DND-41 (cell line): ENCODE results near the gene KIAA1671.

Experiments used
- ATAC-seq: fragments of 200-7000 bp; cut with Tn5 transposase; 3 replicates; pipeline ENCODE4 v1.9.1; 2021; ENCODE audit warnings: low read depth; ENCODE audit not compliant: insufficient read depth
- DNase-seq: peaks from one replicate; pipeline ENCODE4 v3.0.0-alpha.2; 2020
- H2AFZ ChIP-seq: 2 replicates; pipeline ENCODE4 v1.6.0; 2012; ENCODE audit warnings: low read depth, low read length
- H3K27ac ChIP-seq: 2 replicates; pipeline ENCODE4 v1.5.1; 2012; ENCODE audit warnings: low read length, inconsistent platforms
- H3K27me3 ChIP-seq: fragments of 200-600 bp; sonication (generic); 2 replicates; pipeline ENCODE4 v1.6.0; 2012; ENCODE audit warnings: low read length, mild to moderate bottlenecking, inconsistent platforms; ENCODE audit not compliant: insufficient read depth, poor library complexity
- H3K36me3 ChIP-seq: 2 replicates; pipeline ENCODE4 v1.5.1; 2012; ENCODE audit warnings: low read length, inconsistent platforms; ENCODE audit not compliant: insufficient read depth
- H3K4me1 ChIP-seq: 2 replicates; pipeline ENCODE4 v1.5.1; 2012; ENCODE audit warnings: mild to moderate bottlenecking, low read length; ENCODE audit not compliant: insufficient read depth
- H3K4me2 ChIP-seq: 2 replicates; pipeline ENCODE4 v1.6.0; 2012; ENCODE audit warnings: mild to moderate bottlenecking, moderate library complexity, low read length, inconsistent platforms; ENCODE audit not compliant: insufficient read depth
- H3K4me3 ChIP-seq, 2 experiments: fragments of 200-600 bp in 1 of 2; shearing (Covaris generic) in 1 of 2; 2 replicates each; pipeline ENCODE4 v1.5.1; 2012 to 2016; ENCODE audit warnings: inconsistent platforms in 2 of 2, low read length in 2 of 2, mild to moderate bottlenecking in 2 of 2, low read depth in 1 of 2, moderate library complexity in 1 of 2
- H3K79me2 ChIP-seq: 2 replicates; pipeline ENCODE4 v1.6.0; 2012; ENCODE audit warnings: low read length, inconsistent platforms; ENCODE audit not compliant: insufficient read depth
- H3K9ac ChIP-seq: 2 replicates; pipeline ENCODE4 v1.6.0; 2012; ENCODE audit warnings: low read depth, mild to moderate bottlenecking, inconsistent platforms, low read length, moderate library complexity
- H3K9me3 ChIP-seq: 2 replicates; pipeline ENCODE4 v1.5.1; 2012; ENCODE audit warnings: low read length, moderate library complexity, mild to moderate bottlenecking, inconsistent platforms; ENCODE audit not compliant: insufficient read depth, severe bottlenecking
- H4K20me1 ChIP-seq: 2 replicates; pipeline ENCODE4 v1.6.0; 2012; ENCODE audit warnings: low read length; ENCODE audit not compliant: insufficient read depth
- EZH2 ChIP-seq: IDR thresholded peaks from 3 replicates; pipeline ENCODE4 v1.6.1; 2012; ENCODE audit warnings: borderline replicate concordance, low read depth, mild to moderate bottlenecking, moderate library complexity, low read length, inconsistent platforms; ENCODE audit not compliant: severe bottlenecking
- TF ChIP-seq, protein P1 (sequence below): IDR thresholded peaks from 2 replicates; pipeline ENCODE4 v1.5.1; 2012; ENCODE audit warnings: borderline replicate concordance, low read length, moderate library complexity, mild to moderate bottlenecking; ENCODE audit not compliant: poor library complexity, severe bottlenecking; ENCODE audit errors: extremely low read depth

The KIAA1671 gene

DNA sequence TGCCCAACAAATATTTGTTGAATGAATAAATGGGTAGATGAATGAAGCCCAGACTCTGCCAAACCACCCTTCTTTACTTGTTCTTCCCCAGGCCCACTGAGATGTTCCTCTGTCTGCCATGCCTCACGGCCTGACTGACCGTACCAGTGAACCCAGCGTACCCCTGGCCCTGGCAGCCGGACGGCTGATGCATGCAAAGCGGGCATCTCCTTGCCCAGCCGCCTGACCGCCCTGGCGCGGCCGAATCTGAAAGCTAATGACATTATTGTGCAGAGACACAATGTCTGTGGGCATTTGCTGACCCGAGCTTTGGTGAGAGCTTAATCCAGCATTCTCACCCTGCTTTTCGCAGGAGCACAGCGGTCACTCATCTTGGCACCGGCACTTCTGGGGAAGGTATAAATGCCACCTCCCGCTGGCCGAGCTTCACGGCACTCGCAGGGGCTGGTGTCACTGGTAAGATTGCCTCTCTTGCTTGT, 266.7 kb downstream of the KIAA1671 start, which contains the start of gene CRYBB2:
TSS of gene CRYBB2 (plus strand) at position 429 of the 479 bp plus-strand sequence. CDS start 1,791 bp downstream, outside the sequence.
- Histone ChIP-seq H3K36me3 (no peaks in the 10 kb centered on the region), H3K9ac (no peak within 1 kb of the TSS), H3K27me3 (no peaks in the 10 kb centered on the region), H3K4me1 (no peaks in the 10 kb centered on the region), H3K9me3 (no peaks in the 10 kb centered on the region), H3K4me3 (no peak within 1 kb of the TSS), H4K20me1 (no peaks in the 10 kb centered on the region; the same call in 1 of the 2 replicates), H3K27ac (no peak within 1 kb of the TSS), H3K79me2 (no peaks in the 10 kb centered on the region), H3K4me2 (no peak within 1 kb of the TSS), H2AFZ (no peak within 1 kb of the TSS)
- no peak for ATAC-seq
- no peak for DNase-seq
- TF ChIP-seq, protein P1, sequence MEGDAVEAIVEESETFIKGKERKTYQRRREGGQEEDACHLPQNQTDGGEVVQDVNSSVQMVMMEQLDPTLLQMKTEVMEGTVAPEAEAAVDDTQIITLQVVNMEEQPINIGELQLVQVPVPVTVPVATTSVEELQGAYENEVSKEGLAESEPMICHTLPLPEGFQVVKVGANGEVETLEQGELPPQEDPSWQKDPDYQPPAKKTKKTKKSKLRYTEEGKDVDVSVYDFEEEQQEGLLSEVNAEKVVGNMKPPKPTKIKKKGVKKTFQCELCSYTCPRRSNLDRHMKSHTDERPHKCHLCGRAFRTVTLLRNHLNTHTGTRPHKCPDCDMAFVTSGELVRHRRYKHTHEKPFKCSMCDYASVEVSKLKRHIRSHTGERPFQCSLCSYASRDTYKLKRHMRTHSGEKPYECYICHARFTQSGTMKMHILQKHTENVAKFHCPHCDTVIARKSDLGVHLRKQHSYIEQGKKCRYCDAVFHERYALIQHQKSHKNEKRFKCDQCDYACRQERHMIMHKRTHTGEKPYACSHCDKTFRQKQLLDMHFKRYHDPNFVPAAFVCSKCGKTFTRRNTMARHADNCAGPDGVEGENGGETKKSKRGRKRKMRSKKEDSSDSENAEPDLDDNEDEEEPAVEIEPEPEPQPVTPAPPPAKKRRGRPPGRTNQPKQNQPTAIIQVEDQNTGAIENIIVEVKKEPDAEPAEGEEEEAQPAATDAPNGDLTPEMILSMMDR, result no peak
- no peak for TF ChIP-seq EZH2

DNA sequence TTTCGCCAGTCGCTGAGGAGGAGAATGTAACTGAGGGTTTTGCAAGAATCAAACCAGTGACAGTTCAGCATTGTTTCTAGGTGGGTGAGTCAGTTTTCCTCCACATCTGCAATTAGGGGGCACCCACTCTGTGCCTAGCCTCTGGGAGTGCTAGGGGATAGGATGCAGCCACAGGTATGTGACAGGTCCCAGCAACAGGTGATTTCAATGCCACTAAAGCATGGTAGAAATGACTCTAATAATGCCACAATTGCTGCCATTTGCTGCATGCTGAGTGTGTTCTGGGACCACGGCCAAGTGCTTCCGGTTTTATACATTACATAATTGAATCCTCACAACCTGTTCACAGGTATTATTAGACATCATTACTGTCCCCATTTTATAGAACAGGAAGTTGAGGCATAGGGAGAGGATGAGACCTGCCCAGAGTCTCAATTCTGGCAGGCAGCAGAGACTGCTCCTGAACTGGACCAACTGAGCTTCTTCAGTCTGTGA, 267.5 kb downstream of the KIAA1671 start:
- Histone ChIP-seq H4K20me1 (no peaks in the 10 kb centered on the region; the same call in 1 of the 2 replicates), H3K9me3 (no peaks in the 10 kb centered on the region), H3K4me2 (no peak overlapping the region), H3K4me1 (no peaks in the 10 kb centered on the region), H3K9ac (no peak overlapping the region), H3K27ac (no peak overlapping the region), H3K27me3 (no peaks in the 10 kb centered on the region), H3K79me2 (no peaks in the 10 kb centered on the region), H2AFZ (no peak overlapping the region), H3K36me3 (no peaks in the 10 kb centered on the region), H3K4me3 (no peak overlapping the region)
- TF ChIP-seq, protein P1, result no peak
- no peak for TF ChIP-seq EZH2
- ATAC-seq (no peak), DNase-seq (no peak)

DNA sequence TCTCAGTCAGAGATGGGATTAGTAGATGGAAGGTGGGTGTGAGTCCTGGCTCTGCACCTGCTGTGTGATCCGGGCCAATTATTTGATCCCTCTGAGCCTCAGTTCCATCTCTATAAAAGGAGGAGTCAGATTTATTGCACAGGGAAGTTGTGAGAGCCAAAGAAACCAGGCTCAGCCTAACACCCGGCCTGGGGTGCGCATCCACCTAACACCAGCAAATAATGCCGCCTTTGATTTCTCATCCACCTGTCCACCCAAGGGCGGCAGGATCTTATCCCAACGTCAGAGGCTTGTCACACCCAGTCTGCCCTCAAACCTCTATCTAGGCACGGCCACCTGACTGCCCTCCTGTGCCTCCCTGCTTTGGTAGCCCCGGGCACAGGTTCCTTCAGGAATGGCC, 269.3 kb downstream of the KIAA1671 start:
- Histone ChIP-seq H2AFZ (no peak overlapping the region), H3K79me2 (no peaks in the 10 kb centered on the region), H4K20me1 (no peaks in the 10 kb centered on the region; the same call in 1 of the 2 replicates), H3K4me2 (no peak overlapping the region), H3K9ac (no peak overlapping the region), H3K36me3 (no peaks in the 10 kb centered on the region), H3K9me3 (no peaks in the 10 kb centered on the region), H3K27ac (no peak overlapping the region), H3K4me1 (no peaks in the 10 kb centered on the region), H3K4me3 (no peak overlapping the region), H3K27me3 (peaks cover 6% of the 10 kb centered on the region)
- ATAC-seq, result no peak
- no peak for DNase-seq
- TF ChIP-seq EZH2, result no peak
- TF ChIP-seq, protein P1, result no peak
